GM10847 (cell line): ENCODE data around the gene RELA.

Experiments
- POLR2A ChIP-seq: IDR thresholded peaks from 2 replicates; pipeline ENCODE4 v1.6.1; 2011; ENCODE audit not compliant: insufficient read length; ENCODE audit errors: extremely low read depth

The RELA gene

GRCh38 chr11:65640483-65641296, 22.0 kb downstream of the RELA start:
- no peak for TF ChIP-seq POLR2A

GRCh38 chr11:65639623-65640482, 22.9 kb downstream of the RELA start:
- no peak for TF ChIP-seq POLR2A

- peak; percentile 76 for TF ChIP-seq POLR2A
Measured at GRCh38 chr11:65637794-65638419, 24.8 kb downstream of the RELA start, which contains the start of gene SIPA1. Gene SIPA1 (plus strand): TSS chr11:65638101. CDS start chr11:65640922, 2,821 bp downstream.

- no peak for TF ChIP-seq POLR2A
Measured at GRCh38 chr11:65637032-65637557, 25.6 kb downstream of the RELA start.

- no peak for TF ChIP-seq POLR2A
Measured at GRCh38 chr11:65636108-65637031, 26.3 kb downstream of the RELA start.

GRCh38 chr11:65634905-65635731, 27.6 kb downstream of the RELA start:
- TF ChIP-seq POLR2A, result no peak

GRCh38 chr11:65634440-65634839, 28.3 kb downstream of the RELA start:
- TF ChIP-seq POLR2A, result no peak

GRCh38 chr11:65634109-65634436, 28.6 kb downstream of the RELA start:
- no peak for TF ChIP-seq POLR2A

GRCh38 chr11:65633390-65634108, 29.2 kb downstream of the RELA start:
- no peak for TF ChIP-seq POLR2A

- no peak for TF ChIP-seq POLR2A
Measured at GRCh38 chr11:65630215-65630614, 32.5 kb downstream of the RELA start.

- no peak for TF ChIP-seq POLR2A
Measured at GRCh38 chr11:65629579-65629978, 33.1 kb downstream of the RELA start.

- no peak for TF ChIP-seq POLR2A
Measured at GRCh38 chr11:65627202-65627601, 35.5 kb downstream of the RELA start.

GRCh38 chr11:65625628-65626342, 36.9 kb downstream of the RELA start:
- no peak for TF ChIP-seq POLR2A
